HepG2 (cell line): ENCODE measurements around the gene NID2.

Experiments
- PRDM15 ChIP-seq: sonication (generic); formaldehyde crosslinking; IDR thresholded peaks from 2 replicates; pipeline ENCODE4 v1.4.0; 2020; ENCODE audit warnings: missing genetic modification reagents
- SMC3 ChIP-seq: IDR thresholded peaks from 2 replicates; pipeline ENCODE4 v1.6.1; 2011; ENCODE audit warnings: low read length, improper control_type of control experiment
- TCF7L2 ChIP-seq: IDR thresholded peaks from 2 replicates; pipeline ENCODE4 v1.6.1; 2011; ENCODE audit warnings: mild to moderate bottlenecking, low read depth, low read length, moderate library complexity
- TF ChIP-seq, protein P1 (sequence below): sonication (generic); formaldehyde crosslinking; IDR thresholded peaks from 2 replicates; pipeline ENCODE4 v1.5.0; 2020; ENCODE audit warnings: mild to moderate bottlenecking, missing genetic modification reagents, moderate library complexity

- TF ChIP-seq PRDM15 (CRISPR knock-in tag) (no peak), SMC3 (no peak), TCF7L2 (no peak)
- TF ChIP-seq, protein P1, sequence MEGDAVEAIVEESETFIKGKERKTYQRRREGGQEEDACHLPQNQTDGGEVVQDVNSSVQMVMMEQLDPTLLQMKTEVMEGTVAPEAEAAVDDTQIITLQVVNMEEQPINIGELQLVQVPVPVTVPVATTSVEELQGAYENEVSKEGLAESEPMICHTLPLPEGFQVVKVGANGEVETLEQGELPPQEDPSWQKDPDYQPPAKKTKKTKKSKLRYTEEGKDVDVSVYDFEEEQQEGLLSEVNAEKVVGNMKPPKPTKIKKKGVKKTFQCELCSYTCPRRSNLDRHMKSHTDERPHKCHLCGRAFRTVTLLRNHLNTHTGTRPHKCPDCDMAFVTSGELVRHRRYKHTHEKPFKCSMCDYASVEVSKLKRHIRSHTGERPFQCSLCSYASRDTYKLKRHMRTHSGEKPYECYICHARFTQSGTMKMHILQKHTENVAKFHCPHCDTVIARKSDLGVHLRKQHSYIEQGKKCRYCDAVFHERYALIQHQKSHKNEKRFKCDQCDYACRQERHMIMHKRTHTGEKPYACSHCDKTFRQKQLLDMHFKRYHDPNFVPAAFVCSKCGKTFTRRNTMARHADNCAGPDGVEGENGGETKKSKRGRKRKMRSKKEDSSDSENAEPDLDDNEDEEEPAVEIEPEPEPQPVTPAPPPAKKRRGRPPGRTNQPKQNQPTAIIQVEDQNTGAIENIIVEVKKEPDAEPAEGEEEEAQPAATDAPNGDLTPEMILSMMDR (CRISPR knock-in tag): no peak
Measured at GRCh38 chr14:52020161-52020714, 48.6 kb downstream of the NID2 start.
